BJ (cell line): Measurements from ENCODE around the gene UMAD1. TPM values are rescaled to one million over a fixed set of nuclear protein-coding genes. Genes with fewer than 3 reads are reported as not detected.

ENCODE experiments used
- CTCF ChIA-PET: fragments of 350-600 bp; formaldehyde crosslinking; extraction: SDS; loops from one replicate; lab custom pipeline; 2021; ENCODE audit warnings: antibody characterized with exemption, inconsistent platforms; lab: Yijun Ruan, JAX
- POLR2A ChIA-PET: fragments of 300-600 bp; sonication (Branson Sonifier 250); formaldehyde crosslinking; extraction: SDS; loops from one replicate; lab custom pipeline; 2021; ENCODE audit warnings: antibody characterized with exemption; lab: Charles Lee
- DNase-seq: peaks from one replicate; pipeline ENCODE4 v3.0.0-alpha.2; 2011; ENCODE audit warnings: low read depth
- H3K27me3 ChIP-seq: 2 replicates; pipeline ENCODE4 v1.6.0; 2011; ENCODE audit warnings: low read length; ENCODE audit not compliant: control insufficient read depth, insufficient read depth
- H3K36me3 ChIP-seq: 2 replicates; pipeline ENCODE4 v1.5.1; 2011; ENCODE audit warnings: low read length; ENCODE audit not compliant: control insufficient read depth, insufficient read depth
- H3K4me3 ChIP-seq: 2 replicates; pipeline ENCODE4 v1.5.1; 2011; ENCODE audit warnings: low read depth, mild to moderate bottlenecking, control low read depth, low read length
- polyA plus RNA-seq: library from polyadenylated mRNA; depleted of rRNA; stranded (reverse); fragments of >200 nt; gene quantifications from 2 replicates; pipeline ENCODE4 v1.2.3, GENCODE V29; 2011
- TF ChIP-seq, protein P1 (sequence below): IDR thresholded peaks from 2 replicates; pipeline ENCODE4 v1.5.1; 2011; ENCODE audit warnings: low read depth, mild to moderate bottlenecking, control low read depth, inconsistent platforms, low read length, moderate library complexity; ENCODE audit not compliant: insufficient read depth

The UMAD1 gene
- polyA plus RNA-seq, 1 experiment: 10.1 TPM

DNA sequence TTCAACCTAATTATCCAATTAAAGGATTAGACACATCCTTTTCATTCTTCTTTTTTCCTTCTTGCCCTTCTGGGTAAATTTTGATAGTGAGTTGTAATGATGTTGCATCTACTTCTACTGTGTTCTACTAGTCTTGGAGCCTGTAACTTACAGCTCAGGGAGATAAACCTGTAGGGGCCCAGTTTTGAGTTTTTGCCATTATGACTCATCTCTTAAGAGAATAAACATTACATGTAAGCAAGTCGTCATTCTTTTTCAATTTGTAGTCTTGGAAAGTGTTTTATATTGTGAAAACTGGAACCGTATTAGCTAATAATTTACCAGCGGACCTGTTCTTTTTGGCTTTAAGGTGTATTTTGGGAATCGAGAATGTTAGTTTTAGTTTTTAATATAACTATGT is 167.6 kb downstream of the UMAD1 start:
- ChIA-PET POLR2A (no interaction called here), CTCF (no interaction called here)
- TF ChIP-seq, protein P1, sequence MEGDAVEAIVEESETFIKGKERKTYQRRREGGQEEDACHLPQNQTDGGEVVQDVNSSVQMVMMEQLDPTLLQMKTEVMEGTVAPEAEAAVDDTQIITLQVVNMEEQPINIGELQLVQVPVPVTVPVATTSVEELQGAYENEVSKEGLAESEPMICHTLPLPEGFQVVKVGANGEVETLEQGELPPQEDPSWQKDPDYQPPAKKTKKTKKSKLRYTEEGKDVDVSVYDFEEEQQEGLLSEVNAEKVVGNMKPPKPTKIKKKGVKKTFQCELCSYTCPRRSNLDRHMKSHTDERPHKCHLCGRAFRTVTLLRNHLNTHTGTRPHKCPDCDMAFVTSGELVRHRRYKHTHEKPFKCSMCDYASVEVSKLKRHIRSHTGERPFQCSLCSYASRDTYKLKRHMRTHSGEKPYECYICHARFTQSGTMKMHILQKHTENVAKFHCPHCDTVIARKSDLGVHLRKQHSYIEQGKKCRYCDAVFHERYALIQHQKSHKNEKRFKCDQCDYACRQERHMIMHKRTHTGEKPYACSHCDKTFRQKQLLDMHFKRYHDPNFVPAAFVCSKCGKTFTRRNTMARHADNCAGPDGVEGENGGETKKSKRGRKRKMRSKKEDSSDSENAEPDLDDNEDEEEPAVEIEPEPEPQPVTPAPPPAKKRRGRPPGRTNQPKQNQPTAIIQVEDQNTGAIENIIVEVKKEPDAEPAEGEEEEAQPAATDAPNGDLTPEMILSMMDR: no peak

DNA sequence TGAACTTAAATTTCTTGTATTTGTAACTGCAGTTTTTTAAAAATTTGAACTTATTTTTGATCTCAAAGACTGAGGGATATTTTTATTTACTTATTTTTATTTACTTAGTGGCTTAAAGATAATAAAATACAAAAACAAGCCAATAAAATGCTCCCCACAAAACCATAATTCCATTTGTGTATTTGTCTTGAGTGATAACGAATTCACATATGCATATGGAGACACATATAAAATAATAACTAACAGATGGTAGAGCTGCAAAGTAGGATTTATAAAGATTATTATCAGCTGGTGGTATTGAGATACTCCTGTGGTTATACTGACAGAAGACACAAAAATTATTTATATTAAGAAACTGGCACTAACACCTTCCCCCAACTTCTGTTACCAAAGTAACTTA is 168.1 kb downstream of the UMAD1 start:
- H3K36me3 ChIP-seq: no peaks in the 10 kb centered on the region

More for the DNA sequence above, 167.6 kb downstream of the UMAD1 start:
- no peak for DNase-seq
- H3K27me3 ChIP-seq: no peaks in the 10 kb centered on the region
- no peaks in the 10 kb centered on the region for H3K36me3 ChIP-seq
- no peak overlapping the region for H3K4me3 ChIP-seq

DNA sequence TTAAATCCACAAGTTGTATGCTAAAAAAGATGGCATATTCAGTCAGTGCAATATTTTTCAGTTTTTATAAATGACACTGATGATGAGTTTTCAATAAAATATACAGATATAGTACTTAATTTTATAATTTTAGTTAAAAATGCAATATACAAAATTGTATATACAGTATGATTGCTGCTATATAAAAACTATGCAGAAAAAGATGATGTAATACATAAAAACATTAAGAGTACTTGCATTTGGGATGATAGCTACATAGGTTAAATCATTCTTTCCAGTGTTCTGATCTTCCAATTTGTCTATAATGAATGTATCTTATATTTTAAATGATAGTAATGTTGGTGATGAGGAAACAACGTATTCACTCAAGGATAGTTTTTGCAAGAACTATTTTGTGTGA is 169.8 kb downstream of the UMAD1 start:
- Histone ChIP-seq H3K27me3 (no peaks in the 10 kb centered on the region), H3K4me3 (no peak overlapping the region), H3K36me3 (no peaks in the 10 kb centered on the region)
- TF ChIP-seq, protein P1: no peak
- no peak for DNase-seq
- ChIA-PET POLR2A (no interaction called here), CTCF (no interaction called here)

More for the DNA sequence above, 168.1 kb downstream of the UMAD1 start:
- DNase-seq: no peak
- TF ChIP-seq, protein P1: no peak
- CTCF ChIA-PET: no interaction called here
- POLR2A ChIA-PET: no interaction called here
- Histone ChIP-seq H3K27me3 (no peaks in the 10 kb centered on the region), H3K4me3 (no peak overlapping the region)

DNA sequence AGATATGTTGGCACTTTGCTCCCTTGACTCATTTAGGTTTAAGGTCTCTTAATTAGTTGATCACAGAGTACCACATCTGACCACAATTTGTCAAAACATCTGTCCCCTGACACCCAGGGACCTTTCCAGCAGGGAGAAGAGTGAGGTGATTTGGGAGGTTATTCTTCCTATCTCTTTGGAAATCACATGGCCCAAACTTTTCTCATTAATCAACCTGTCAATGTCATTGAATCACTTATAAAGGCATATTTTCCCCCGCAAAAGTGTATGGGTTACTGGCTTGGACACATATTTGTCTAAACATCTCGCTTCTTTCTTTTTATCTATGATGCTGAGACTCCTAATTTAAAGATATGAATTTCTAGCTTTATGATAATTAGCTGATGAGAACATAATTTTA is 170.3 kb downstream of the UMAD1 start:
- Histone ChIP-seq H3K36me3 (no peaks in the 10 kb centered on the region), H3K4me3 (no peak overlapping the region), H3K27me3 (no peaks in the 10 kb centered on the region)
- CTCF ChIA-PET: no interaction called here
- TF ChIP-seq, protein P1: no peak
- DNase-seq: no peak
- POLR2A ChIA-PET: no interaction called here

DNA sequence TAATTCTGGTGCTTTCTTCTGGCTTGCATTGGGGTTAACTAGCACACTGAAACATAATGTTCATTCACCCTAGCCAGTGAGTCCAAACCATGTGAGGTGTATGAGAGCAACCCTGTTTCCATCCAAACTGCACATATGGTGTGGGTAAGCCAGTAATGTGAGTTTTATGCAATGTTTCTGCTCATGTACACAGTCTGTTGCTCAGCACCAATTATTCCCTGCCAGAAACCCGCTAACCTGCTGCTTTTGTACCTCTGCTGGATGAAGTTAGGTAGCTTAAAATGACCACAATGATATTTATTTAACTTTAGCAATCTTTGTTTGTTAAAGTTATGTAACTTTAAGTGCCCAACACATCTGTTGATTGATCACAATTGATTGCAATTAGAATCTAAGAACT is 171.6 kb downstream of the UMAD1 start:
- POLR2A ChIA-PET: no interaction called here
- Histone ChIP-seq H3K4me3 (no peak overlapping the region), H3K36me3 (no peaks in the 10 kb centered on the region), H3K27me3 (no peaks in the 10 kb centered on the region)
- CTCF ChIA-PET: interaction anchor here (0.6 to 0.9 kb wide), 2 partner anchors 8 to 169 kb away, joined by 3 to 4 read pairs; no protein-coding TSS in a partner anchor
- TF ChIP-seq, protein P1: no peak
- no peak for DNase-seq
